GM21619 (cell line): Measurements from ENCODE around the gene GAGE12J.
"Not testable (repeated sequence)": the region's sequence is repeated elsewhere in the genome, so short reads cannot be mapped to it uniquely, and the experiment has no call there.

Experiments
- ATAC-seq: cut with Tn5 transposase; IDR thresholded peaks from one replicate; pipeline ENCODE4 v1.9.1; 2021; ENCODE audit not compliant: unreplicated experiment

GAGE12J gene

GRCh38 chrX:49321737-49322136, at the start of gene GAGE12J:
Gene GAGE12J (plus strand): TSS chrX:49322037. CDS start chrX:49323194, 1,157 bp downstream.
- not testable (repeated sequence) for ATAC-seq

- no peak for ATAC-seq
Measured at GRCh38 chrX:49272421-49272820, 49.4 kb upstream of the GAGE12J start.

GRCh38 chrX:49273181-49273727, 48.6 kb upstream of the GAGE12J start:
- no peak for ATAC-seq

DNA sequence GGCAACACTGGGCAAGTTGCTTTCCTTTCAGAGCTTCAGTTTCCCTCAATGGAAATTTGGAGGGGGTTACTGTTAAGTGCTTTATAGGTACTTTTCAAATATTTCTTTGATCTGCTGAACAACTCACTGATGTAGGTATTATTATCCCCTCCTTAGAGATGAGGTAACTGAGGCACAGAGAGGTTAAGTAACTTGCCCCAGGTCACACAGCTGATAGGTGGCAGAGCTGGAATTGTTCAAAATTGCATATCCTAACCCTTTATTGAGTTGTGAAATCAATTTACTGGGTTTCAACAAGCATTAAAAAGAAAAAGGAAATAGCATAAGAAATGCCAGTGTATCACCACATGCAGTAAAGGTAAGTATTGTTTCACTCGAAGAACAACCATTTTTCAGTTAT, 45.6 kb upstream of the GAGE12J start:
- ATAC-seq: no peak

- ATAC-seq: no peak
Measured at GRCh38 chrX:49276671-49277534, 44.9 kb upstream of the GAGE12J start.

- ATAC-seq: no peak
Measured at GRCh38 chrX:49277535-49277830, 44.4 kb upstream of the GAGE12J start.

DNA sequence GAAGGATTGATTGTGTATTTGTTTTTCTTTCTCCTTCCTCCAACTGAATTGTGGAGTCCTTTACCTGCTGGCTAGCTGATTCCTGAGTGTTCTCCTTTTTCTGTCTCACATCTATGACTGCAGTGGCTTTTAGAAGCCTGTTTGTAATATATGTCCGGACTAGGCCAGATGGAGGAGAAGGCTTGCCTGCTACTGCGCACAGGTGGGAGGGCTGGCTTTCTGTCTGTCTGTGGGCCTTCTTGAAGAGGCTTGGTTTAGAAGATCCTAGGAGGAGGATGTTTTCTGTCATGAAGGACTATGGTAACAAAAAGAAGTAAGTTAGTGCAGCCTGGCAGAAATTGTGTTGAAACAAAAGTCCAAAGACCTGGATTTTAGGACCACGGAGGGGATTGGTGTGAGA, 43.8 kb upstream of the GAGE12J start:
- no peak for ATAC-seq

DNA sequence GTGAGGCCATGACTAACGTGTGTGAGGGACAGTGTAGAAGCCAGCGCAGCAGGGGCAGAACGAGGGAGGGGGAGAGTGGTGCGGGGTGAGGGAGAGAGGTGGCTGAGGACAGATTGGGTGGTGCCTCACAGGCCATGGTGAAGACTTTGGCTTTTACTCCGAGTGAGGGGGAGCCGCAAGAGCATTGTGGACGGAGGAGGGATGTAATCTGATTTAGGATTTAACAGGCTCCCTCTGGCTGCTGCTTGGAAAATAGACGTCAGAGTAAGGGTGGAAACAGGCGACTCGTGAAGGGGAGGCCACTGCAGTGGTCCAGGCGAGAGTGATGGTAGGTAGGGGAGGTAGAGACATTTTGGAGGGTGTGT, 39.2 kb upstream of the GAGE12J start:
- no peak for ATAC-seq

- no peak for ATAC-seq
Measured at GRCh38 chrX:49284212-49284611, 37.6 kb upstream of the GAGE12J start.

- ATAC-seq: no peak
Measured at GRCh38 chrX:49286136-49286535, 35.7 kb upstream of the GAGE12J start.

GRCh38 chrX:49286581-49286980, 35.3 kb upstream of the GAGE12J start:
- no peak for ATAC-seq

- ATAC-seq: no peak
Measured at GRCh38 chrX:49287665-49288064, 34.2 kb upstream of the GAGE12J start.

GRCh38 chrX:49290215-49290614, 31.6 kb upstream of the GAGE12J start:
- no peak for ATAC-seq

- no peak for ATAC-seq
Measured at GRCh38 chrX:49291615-49292337, 30.1 kb upstream of the GAGE12J start.

DNA sequence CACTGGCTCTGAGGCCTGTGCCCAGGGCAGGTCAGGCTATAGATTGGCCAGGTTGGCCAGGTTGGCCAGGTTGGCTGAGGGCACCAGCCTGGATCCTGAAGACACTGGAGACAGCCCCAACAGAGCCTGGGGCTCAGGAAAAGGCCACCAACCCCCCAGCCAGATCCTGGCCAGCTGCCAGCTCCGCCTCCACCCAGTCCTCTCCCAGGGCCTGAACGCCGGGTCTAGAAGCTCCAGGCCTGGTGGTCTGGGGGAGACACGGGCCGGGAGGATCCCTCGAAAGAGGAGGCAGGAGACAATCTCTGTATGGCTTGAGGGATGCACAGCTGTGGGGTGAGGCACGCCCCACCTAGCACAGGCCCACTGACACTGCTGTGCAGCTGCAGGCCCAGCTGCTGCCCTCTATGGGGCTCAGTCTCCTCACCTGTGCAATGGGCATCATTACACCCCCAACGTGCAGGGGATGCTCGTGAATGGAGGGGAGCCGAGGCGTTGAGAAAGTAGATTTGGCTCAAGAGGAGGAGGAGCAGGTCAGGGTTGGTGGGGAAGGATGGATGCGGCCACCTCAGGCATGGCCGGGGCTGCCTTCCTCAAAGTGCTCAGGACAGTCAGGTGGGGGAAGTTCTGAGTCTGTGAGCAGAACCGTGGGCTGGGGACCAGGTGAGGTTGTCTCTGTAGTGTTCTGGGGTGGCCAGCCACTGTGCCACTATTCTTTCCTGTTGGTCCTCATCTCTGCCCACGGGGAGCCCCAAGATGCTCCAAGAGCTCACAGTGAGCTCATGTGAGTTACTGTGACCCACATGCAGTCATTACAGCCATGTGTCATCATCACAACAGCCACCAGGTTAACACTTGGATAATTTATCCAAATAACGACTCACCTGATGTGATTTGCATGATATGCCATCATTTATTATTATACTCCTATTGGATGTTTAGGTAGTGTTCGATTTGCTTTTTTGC, 29.2 kb upstream of the GAGE12J start:
- no peak for ATAC-seq

DNA sequence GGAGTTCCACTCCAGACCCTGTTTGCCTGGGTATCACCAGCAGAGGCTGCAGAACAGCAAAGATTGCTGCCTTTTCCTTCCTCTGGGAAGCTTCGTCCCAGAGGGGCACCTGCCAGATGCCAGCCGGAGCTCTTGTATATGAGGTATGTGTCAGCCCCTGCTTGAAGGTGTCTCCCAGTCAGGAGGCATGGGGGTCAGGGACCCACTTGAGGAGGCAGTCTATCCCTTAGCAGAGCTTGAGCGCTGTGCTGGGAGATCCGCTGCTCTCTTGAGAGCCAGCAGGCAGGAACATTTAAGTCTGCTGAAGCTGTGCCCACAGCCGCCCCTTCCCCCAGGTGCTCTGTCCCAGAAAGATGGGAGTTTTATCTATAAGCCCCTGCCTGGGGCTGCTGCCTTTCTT, 22.5 kb upstream of the GAGE12J start:
- not testable (repeated sequence) for ATAC-seq

DNA sequence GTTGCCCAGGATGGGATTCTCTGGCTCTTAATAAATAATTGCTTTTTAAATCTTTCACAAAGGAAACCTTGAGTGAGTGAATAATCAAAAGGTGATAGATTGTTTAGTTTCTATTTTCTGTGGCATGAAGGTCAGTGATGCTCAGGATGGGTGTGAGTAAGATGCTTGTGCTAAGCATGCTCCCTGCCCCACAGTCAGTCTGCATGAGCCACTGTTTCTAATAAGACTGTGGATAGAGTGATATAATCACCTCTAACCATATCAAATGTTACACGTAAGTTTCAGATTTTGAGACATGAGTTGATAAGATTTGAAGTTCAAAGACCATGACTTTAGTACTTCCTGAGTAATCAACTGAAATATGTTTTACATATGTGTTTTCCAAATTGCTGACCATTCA, 21.1 kb upstream of the GAGE12J start:
- no peak for ATAC-seq

DNA sequence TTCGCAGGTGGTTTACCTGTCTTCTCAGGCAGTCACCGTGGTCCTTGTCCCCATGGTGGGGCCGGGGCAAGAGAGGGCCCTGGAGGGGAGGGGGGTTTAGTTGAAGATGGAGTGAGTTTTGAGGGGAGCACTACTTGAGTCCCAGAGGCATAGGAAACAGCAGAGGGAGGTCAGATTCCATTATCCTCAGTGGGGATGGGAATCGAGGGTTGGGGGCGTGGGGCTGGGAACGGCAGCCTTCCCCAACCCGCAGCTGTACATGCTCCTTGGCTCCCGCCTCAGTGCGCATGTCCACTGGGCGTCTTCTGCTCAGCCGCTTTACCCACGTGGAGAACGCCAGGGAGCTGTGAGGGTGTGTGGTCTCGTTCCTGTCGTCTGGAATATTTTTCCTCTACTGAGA, 18.5 kb upstream of the GAGE12J start, which contains the start of gene GAGE10:
Gene GAGE10, plus strand, starts transcription at position 301 of the 400 bp plus-strand sequence. CDS start 1,214 bp downstream, outside the sequence.
- no peak for ATAC-seq

- ATAC-seq: not testable (repeated sequence)
Measured at GRCh38 chrX:49307775-49308174, 14.1 kb upstream of the GAGE12J start.

- no peak for ATAC-seq
Measured at GRCh38 chrX:49308604-49309269, 13.1 kb upstream of the GAGE12J start.
